H1 (cell line): Measurements from ENCODE around the gene FAM107A. TPM values are rescaled to one million over a fixed set of nuclear protein-coding genes. Genes with fewer than 3 reads are reported as not detected.

ENCODE experiments used
- BCL11A ChIP-seq, 2 experiments: IDR thresholded peaks; one replicate each; pipeline ENCODE4 v1.6.1; 2011; ENCODE audit warnings: low read depth in 2 of 2, low read length in 2 of 2, mild to moderate bottlenecking in 2 of 2
- CHD1 ChIP-seq: IDR thresholded peaks from 2 replicates; pipeline ENCODE4 v1.6.1; 2012; ENCODE audit warnings: low read depth, low read length, improper control_type of control experiment
- CHD7 ChIP-seq: fragments of 300-600 bp; sonication (generic); IDR thresholded peaks from 2 replicates; pipeline ENCODE4 v1.7.1; 2012; ENCODE audit warnings: low read length, moderate library complexity, mild to moderate bottlenecking, inconsistent platforms; ENCODE audit not compliant: insufficient replicate concordance
- SP1 ChIP-seq: IDR thresholded peaks from 2 replicates; pipeline ENCODE4 v1.6.1; 2011; ENCODE audit warnings: low read depth, low read length
- polyA plus RNA-seq, 7 experiments: library from polyadenylated mRNA; depleted of rRNA in 3 of 7; stranded (reverse) in 5 of 7; unstranded in 2 of 7; fragments of >200 nt in 5 of 7; fragments of 200-250 nt in 2 of 7; gene quantifications; 1 replicate in 5 of 7; 2 replicates in 1 of 7; 4 replicates in 1 of 7; pipeline versions ENCODE4 v1.2.1 to v1.2.3, GENCODE V29; 2011 to 2013; ENCODE audit warnings: missing spikeins in 2 of 7, mixed read lengths in 2 of 7
- total RNA-seq: library from RNA; stranded (reverse); fragmentation: NEBNext Ultra II Directional; extraction: Animal tissue kit (Norgen Biotek cat#: 25700); gene quantifications from 2 replicates; pipeline ENCODE4 v1.2.1, GENCODE V29; 2021
- TF ChIP-seq, protein P1 (sequence below): IDR thresholded peaks from 2 replicates; pipeline ENCODE4 v1.6.1; 2011; ENCODE audit warnings: low read depth, mild to moderate bottlenecking, low read length; ENCODE audit not compliant: insufficient read depth
- TF ChIP-seq, protein P2 (sequence below), 3 experiments: IDR thresholded peaks; 1 replicate in 2 of 3; 2 replicates in 1 of 3; pipeline versions ENCODE4 v1.5.1 to v1.6.1; 2011; ENCODE audit warnings: low read length in 3 of 3, mild to moderate bottlenecking in 3 of 3, inconsistent platforms in 2 of 3, low read depth in 1 of 3, moderate library complexity in 1 of 3; ENCODE audit not compliant: insufficient read depth in 1 of 3; ENCODE audit errors: control extremely low read depth in 1 of 3

Gene FAM107A
- total and polyA plus RNA-seq, 2 of the 8 experiments (the other 6 are each of a cell fraction or from before 2014, with no cell fraction given), result 0.51 to 0.65 TPM

DNA sequence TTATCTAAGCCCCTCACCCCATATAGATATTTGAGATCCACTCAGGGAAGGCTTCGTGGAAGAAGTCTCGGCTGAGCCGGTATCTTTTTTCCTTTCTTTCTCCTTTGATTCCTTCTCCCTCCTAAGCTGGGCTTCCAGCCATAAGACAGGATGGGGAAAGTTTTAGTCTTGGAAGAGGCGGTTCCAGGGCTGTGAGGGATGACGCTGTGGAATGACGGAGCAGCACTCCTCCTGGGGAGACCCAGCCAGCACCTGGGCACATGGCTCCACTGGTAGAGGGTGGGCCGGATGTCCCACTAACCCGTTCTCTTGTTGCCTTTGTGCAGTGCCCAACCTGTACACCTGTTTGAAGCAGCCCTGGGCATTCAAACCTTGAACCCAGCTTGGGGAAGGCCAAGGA lies 43.2 kb upstream of the FAM107A start (continued):
- TF ChIP-seq CHD7, result no peak
- no peak for TF ChIP-seq SP1
- no peak for TF ChIP-seq BCL11A (IDR thresholded peaks at IDR 0.05; ENCODE audit: low read depth in 2 of 2, low read length in 2 of 2)
- TF ChIP-seq, protein P1, sequence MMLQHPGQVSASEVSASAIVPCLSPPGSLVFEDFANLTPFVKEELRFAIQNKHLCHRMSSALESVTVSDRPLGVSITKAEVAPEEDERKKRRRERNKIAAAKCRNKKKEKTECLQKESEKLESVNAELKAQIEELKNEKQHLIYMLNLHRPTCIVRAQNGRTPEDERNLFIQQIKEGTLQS, result no peak
- TF ChIP-seq, protein P2, sequence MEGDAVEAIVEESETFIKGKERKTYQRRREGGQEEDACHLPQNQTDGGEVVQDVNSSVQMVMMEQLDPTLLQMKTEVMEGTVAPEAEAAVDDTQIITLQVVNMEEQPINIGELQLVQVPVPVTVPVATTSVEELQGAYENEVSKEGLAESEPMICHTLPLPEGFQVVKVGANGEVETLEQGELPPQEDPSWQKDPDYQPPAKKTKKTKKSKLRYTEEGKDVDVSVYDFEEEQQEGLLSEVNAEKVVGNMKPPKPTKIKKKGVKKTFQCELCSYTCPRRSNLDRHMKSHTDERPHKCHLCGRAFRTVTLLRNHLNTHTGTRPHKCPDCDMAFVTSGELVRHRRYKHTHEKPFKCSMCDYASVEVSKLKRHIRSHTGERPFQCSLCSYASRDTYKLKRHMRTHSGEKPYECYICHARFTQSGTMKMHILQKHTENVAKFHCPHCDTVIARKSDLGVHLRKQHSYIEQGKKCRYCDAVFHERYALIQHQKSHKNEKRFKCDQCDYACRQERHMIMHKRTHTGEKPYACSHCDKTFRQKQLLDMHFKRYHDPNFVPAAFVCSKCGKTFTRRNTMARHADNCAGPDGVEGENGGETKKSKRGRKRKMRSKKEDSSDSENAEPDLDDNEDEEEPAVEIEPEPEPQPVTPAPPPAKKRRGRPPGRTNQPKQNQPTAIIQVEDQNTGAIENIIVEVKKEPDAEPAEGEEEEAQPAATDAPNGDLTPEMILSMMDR (IDR thresholded peaks at IDR 0.05; ENCODE audit: control extremely low read depth in 1 of 3, insufficient read depth in 1 of 3, low read depth in 1 of 3, low read length in 3 of 3), result no peak
- TF ChIP-seq CHD1, result no peak
